ENCODE data around the gene PTPN6.
A peak's percentile ranks its signal among the peaks of the same experiment; 100 is the strongest.

PTPN6 gene

GRCh38 chr12:6943389-6943721, 7.8 kb upstream of the PTPN6 start:
- peak; percentile 98 for DNase-seq (ENCODE audit: low read depth)

GRCh38 chr12:6943722-6944380, 7.3 kb upstream of the PTPN6 start, which contains the start of the genes C12orf57 and RNU7-1:
Gene C12orf57 (plus strand): TSS chr12:6944022. CDS start chr12:6944122, 100 bp downstream.
Gene RNU7-1 (plus strand): TSS chr12:6943816.
- peak within 1 kb of the TSS; percentile 86 for H3K4me3 ChIP-seq (ENCODE audit: low read depth, low read length)
- TF ChIP-seq, protein P1, sequence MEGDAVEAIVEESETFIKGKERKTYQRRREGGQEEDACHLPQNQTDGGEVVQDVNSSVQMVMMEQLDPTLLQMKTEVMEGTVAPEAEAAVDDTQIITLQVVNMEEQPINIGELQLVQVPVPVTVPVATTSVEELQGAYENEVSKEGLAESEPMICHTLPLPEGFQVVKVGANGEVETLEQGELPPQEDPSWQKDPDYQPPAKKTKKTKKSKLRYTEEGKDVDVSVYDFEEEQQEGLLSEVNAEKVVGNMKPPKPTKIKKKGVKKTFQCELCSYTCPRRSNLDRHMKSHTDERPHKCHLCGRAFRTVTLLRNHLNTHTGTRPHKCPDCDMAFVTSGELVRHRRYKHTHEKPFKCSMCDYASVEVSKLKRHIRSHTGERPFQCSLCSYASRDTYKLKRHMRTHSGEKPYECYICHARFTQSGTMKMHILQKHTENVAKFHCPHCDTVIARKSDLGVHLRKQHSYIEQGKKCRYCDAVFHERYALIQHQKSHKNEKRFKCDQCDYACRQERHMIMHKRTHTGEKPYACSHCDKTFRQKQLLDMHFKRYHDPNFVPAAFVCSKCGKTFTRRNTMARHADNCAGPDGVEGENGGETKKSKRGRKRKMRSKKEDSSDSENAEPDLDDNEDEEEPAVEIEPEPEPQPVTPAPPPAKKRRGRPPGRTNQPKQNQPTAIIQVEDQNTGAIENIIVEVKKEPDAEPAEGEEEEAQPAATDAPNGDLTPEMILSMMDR (conservative IDR thresholded peaks at IDR 0.05; ENCODE audit: low read depth, low read length): no peak
- peak; percentile 89 for DNase-seq (ENCODE audit: low read depth)

More at GRCh38 chr12:6943389-6943721, 7.8 kb upstream of the PTPN6 start:
- TF ChIP-seq, protein P1 (conservative IDR thresholded peaks at IDR 0.05; ENCODE audit: low read depth, low read length): no peak
- H3K4me3 ChIP-seq (ENCODE audit: low read depth, low read length): peak overlapping the region; percentile 86

GRCh38 chr12:6944381-6945186, 6.6 kb upstream of the PTPN6 start:
- peak; percentile 94 for DNase-seq (ENCODE audit: low read depth)
- TF ChIP-seq, protein P1 (conservative IDR thresholded peaks at IDR 0.05; ENCODE audit: low read depth, low read length): peak; percentile 86
- peak overlapping the region; percentile 86 for H3K4me3 ChIP-seq (ENCODE audit: low read depth, low read length)

DNA sequence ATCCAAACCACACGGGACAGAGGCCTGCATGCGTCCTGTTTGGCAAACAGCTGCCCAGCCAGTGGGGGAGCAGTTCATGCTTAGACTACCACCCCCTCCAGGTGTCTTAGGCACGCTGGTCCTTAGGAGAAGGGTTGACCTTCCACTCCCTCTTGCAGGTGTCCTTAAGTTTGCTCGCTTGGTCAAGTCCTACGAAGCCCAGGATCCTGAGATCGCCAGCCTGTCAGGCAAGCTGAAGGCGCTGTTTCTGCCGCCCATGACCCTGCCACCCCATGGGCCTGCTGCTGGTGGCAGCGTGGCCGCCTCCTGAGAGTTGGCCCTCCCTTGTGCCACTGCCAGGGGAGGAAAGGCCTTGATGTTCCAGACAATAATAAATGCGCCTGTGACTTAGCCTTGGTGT, 5.5 kb upstream of the PTPN6 start:
- no peak for DNase-seq (ENCODE audit: low read depth)
- no peak overlapping the region for H3K4me3 ChIP-seq (ENCODE audit: low read depth, low read length)
- TF ChIP-seq, protein P1 (conservative IDR thresholded peaks at IDR 0.05; ENCODE audit: low read depth, low read length): no peak

- H3K4me3 ChIP-seq (ENCODE audit: low read depth, low read length): no peak overlapping the region
- no peak for DNase-seq (ENCODE audit: low read depth)
- TF ChIP-seq, protein P1 (conservative IDR thresholded peaks at IDR 0.05; ENCODE audit: low read depth, low read length): no peak
These were observed 4.9 kb upstream of the PTPN6 start for GRCh38 chr12:6946033-6946919.

DNA sequence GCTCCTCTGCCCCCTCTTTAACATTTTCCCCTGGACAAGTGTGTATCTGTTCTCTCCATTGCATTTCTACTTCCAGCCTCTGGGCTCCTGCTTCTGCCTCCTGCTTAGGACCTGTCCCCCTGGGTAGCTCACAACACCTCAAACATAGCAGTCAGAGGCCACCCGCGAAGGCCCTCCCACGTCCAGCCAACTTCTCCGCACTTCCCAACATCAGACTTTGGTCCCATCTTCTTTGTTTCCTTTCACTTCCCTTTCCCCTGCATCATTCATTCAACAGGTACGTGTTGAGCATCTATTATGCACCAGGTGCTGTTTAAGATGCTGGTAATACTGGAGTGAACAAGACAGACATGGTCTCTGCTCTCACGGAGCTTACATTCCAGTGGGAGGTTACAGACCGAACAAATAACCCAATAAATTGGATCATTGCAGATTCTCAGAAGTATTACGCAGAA, 4.2 kb upstream of the PTPN6 start:
- TF ChIP-seq, protein P1 (conservative IDR thresholded peaks at IDR 0.05; ENCODE audit: low read depth, low read length): no peak
- no peak overlapping the region for H3K4me3 ChIP-seq (ENCODE audit: low read depth, low read length)
- no peak for DNase-seq (ENCODE audit: low read depth)

Measured in choroid plexus epithelial cell (primary cell).